Activated CD8-positive, alpha-beta memory T cell treated with anti-CD3 and anti-CD28 coated beads, Interleukin-2, amount 50 U/mL, for 48 hours (primary cell): ENCODE results near the gene ZNF502.

Source experiments
- DNase-seq: peaks from one replicate; pipeline ENCODE4 v3.0.0-alpha.2; 2020

ZNF502 gene

GRCh38 chr3:44771424-44772098 lies 59.1 kb downstream of the ZNF502 start:
- no peak for DNase-seq

- no peak for DNase-seq
Measured at GRCh38 chr3:44772099-44772442, 59.6 kb downstream of the ZNF502 start.
